NCI-H2227 (cell line): Measurements from ENCODE around the gene PRKAG3.

Experiments used
- DNase-seq: peaks from one replicate; lab custom pipeline; 2025; ENCODE audit not compliant: unreplicated experiment; lab: John Stamatoyannopoulos, UW

The PRKAG3 gene

GRCh38 chr2:218831378-218831990 lies at the start of gene PRKAG3:
PRKAG3 (minus strand) TSS chr2:218831803.
- DNase-seq, result no peak

GRCh38 chr2:218880859-218881594 lies 49.4 kb upstream of the PRKAG3 start:
- DNase-seq, result no peak

- DNase-seq, result peak; percentile 79
These were observed 48.7 kb upstream of the PRKAG3 start, which contains the start of gene WNT10A for GRCh38 chr2:218880102-218880858. WNT10A (plus strand) TSS chr2:218880852; CDS start chr2:218880996, 144 bp downstream.

- DNase-seq, result no peak
These were observed 48.1 kb upstream of the PRKAG3 start for GRCh38 chr2:218879776-218880101.

- DNase-seq, result peak; percentile 69
These were observed 47.5 kb upstream of the PRKAG3 start for GRCh38 chr2:218878926-218879761.

- DNase-seq, result no peak
These were observed 46.9 kb upstream of the PRKAG3 start for GRCh38 chr2:218878486-218878885.

- DNase-seq, result no peak
These were observed 46.3 kb upstream of the PRKAG3 start for GRCh38 chr2:218877891-218878290.

- no peak for DNase-seq
These were observed 45.7 kb upstream of the PRKAG3 start for GRCh38 chr2:218877331-218877730.

GRCh38 chr2:218876562-218877219 lies 45.1 kb upstream of the PRKAG3 start:
- DNase-seq, result peak; percentile 88

- DNase-seq, result no peak
These were observed 44.2 kb upstream of the PRKAG3 start for GRCh38 chr2:218875692-218876246.

- DNase-seq, result no peak
These were observed 42.0 kb upstream of the PRKAG3 start for GRCh38 chr2:218873359-218874194.

- no peak for DNase-seq
These were observed 41.2 kb upstream of the PRKAG3 start for GRCh38 chr2:218872645-218873358.

- DNase-seq, result no peak
These were observed 40.0 kb upstream of the PRKAG3 start for GRCh38 chr2:218871345-218872302.

- no peak for DNase-seq
These were observed 39.4 kb upstream of the PRKAG3 start for GRCh38 chr2:218870984-218871344.

GRCh38 chr2:218869064-218869463 lies 37.5 kb upstream of the PRKAG3 start:
- no peak for DNase-seq

GRCh38 chr2:218867900-218868299 lies 36.3 kb upstream of the PRKAG3 start:
- no peak for DNase-seq

GRCh38 chr2:218865999-218866398 lies 34.4 kb upstream of the PRKAG3 start:
- no peak for DNase-seq

GRCh38 chr2:218865396-218865795 lies 33.8 kb upstream of the PRKAG3 start:
- DNase-seq, result no peak
